ENCODE data around the gene ARID3A. TPM values are rescaled to one million over a fixed set of nuclear protein-coding genes. Genes with fewer than 3 reads are reported as not detected.

Gene ARID3A
- total and polyA plus RNA-seq, 2 of the 13 experiments (the other 11 are each of a cell fraction or from before 2014, with no cell fraction given), result 71.3 to 77.9 TPM

DNA sequence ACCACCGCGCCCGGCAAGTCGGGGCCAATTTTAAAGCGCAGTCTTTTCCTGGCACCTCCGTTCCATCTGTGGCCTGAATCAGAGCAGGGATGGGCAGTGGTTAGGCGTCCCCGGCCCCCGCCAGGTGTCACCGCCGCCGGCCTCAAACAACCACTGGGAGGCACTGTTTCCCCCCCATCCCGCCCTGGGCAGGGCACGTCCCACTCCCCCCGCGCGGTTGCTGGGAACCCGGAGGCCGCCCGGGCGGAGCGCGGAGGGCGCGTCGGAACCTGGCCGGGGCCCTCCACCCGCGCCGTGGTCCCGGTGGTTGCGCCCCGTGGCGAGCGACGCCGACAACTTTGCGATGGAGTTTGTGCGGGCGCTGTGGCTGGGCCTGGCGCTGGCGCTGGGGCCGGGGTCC is 74.3 kb downstream of the ARID3A start, which contains the start of gene GRIN3B (continued):
- TF ChIP-seq, protein P1, sequence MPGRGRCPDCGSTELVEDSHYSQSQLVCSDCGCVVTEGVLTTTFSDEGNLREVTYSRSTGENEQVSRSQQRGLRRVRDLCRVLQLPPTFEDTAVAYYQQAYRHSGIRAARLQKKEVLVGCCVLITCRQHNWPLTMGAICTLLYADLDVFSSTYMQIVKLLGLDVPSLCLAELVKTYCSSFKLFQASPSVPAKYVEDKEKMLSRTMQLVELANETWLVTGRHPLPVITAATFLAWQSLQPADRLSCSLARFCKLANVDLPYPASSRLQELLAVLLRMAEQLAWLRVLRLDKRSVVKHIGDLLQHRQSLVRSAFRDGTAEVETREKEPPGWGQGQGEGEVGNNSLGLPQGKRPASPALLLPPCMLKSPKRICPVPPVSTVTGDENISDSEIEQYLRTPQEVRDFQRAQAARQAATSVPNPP (CRISPR knock-in tag; IDR thresholded peaks at IDR 0.05), result no peak
- TF ChIP-seq ZNF713 (CRISPR knock-in tag; IDR thresholded peaks at IDR 0.05), result no peak
- no peak for TF ChIP-seq RBFOX2 (IDR thresholded peaks at IDR 0.05; ENCODE audit: low read depth, low read length)
- TF ChIP-seq, protein P2, sequence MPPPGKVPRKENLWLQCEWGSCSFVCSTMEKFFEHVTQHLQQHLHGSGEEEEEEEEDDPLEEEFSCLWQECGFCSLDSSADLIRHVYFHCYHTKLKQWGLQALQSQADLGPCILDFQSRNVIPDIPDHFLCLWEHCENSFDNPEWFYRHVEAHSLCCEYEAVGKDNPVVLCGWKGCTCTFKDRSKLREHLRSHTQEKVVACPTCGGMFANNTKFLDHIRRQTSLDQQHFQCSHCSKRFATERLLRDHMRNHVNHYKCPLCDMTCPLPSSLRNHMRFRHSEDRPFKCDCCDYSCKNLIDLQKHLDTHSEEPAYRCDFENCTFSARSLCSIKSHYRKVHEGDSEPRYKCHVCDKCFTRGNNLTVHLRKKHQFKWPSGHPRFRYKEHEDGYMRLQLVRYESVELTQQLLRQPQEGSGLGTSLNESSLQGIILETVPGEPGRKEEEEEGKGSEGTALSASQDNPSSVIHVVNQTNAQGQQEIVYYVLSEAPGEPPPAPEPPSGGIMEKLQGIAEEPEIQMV (CRISPR knock-in tag; IDR thresholded peaks at IDR 0.05; ENCODE audit: low read depth), result no peak
- TF ChIP-seq HOXD1 (CRISPR knock-in tag; IDR thresholded peaks at IDR 0.05), result no peak
- TF ChIP-seq ZNF180 (CRISPR knock-in tag; IDR thresholded peaks at IDR 0.05; ENCODE audit: borderline replicate concordance, low read depth), result no peak
- no peak for TF ChIP-seq MIXL1 (CRISPR knock-in tag; IDR thresholded peaks at IDR 0.05)
- no peak for TF ChIP-seq PHF20 (CRISPR knock-in tag; IDR thresholded peaks at IDR 0.05)
- no peak for TF ChIP-seq GABPA (IDR thresholded peaks at IDR 0.05; ENCODE audit: low read depth, low read length)
- no peak for TF ChIP-seq GABPA (CRISPR knock-in tag; IDR thresholded peaks at IDR 0.05; ENCODE audit: low read depth)
- TF ChIP-seq SNAI1 (CRISPR knock-in tag; IDR thresholded peaks at IDR 0.05; ENCODE audit: borderline replicate concordance), result no peak
- TF ChIP-seq ZFYVE20 (CRISPR knock-in tag; IDR thresholded peaks at IDR 0.05; ENCODE audit: borderline replicate concordance, low read depth), result no peak
- no peak for TF ChIP-seq TSC22D2 (CRISPR knock-in tag; IDR thresholded peaks at IDR 0.05; ENCODE audit: borderline replicate concordance)
- TF ChIP-seq MAZ (IDR thresholded peaks at IDR 0.05; ENCODE audit: borderline replicate concordance, low read depth, low read length), result peak; percentile 73; the same call in 1 of the 2 replicates
- TF ChIP-seq MAZ (CRISPR knock-in tag; IDR thresholded peaks at IDR 0.05; ENCODE audit: low read depth), result peak; percentile 66; the same call in 1 of the 2 replicates
- no peak for TF ChIP-seq SMC3 (IDR thresholded peaks at IDR 0.05; ENCODE audit: low read length)
- TF ChIP-seq, protein P3, sequence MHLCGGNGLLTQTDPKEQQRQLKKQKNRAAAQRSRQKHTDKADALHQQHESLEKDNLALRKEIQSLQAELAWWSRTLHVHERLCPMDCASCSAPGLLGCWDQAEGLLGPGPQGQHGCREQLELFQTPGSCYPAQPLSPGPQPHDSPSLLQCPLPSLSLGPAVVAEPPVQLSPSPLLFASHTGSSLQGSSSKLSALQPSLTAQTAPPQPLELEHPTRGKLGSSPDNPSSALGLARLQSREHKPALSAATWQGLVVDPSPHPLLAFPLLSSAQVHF (CRISPR knock-in tag; IDR thresholded peaks at IDR 0.05), result no peak
- TF ChIP-seq ZFP36L1 (CRISPR knock-in tag; IDR thresholded peaks at IDR 0.05), result no peak
- no peak for TF ChIP-seq HNRNPK (IDR thresholded peaks at IDR 0.05; ENCODE audit: low read depth, low read length, poor library complexity, severe bottlenecking)
- TF ChIP-seq TGIF2 (CRISPR knock-in tag; IDR thresholded peaks at IDR 0.05), result no peak

All from HepG2 (cell line).